HUDEP-2 (cell line): ENCODE measurements around the gene SLC2A1.
A peak's percentile ranks its signal among the peaks of the same experiment; 100 is the strongest.
"Not testable (repeated sequence)": the region's sequence is repeated elsewhere in the genome, so short reads cannot be mapped to it uniquely, and the experiment has no call there.

ENCODE experiments used
- DNase-seq, 76 experiments: peaks; one replicate each; lab custom pipeline; 2025; ENCODE audit not compliant: unreplicated experiment in 76 of 76; lab: John Stamatoyannopoulos, UW

The SLC2A1 gene

GRCh38 chr1:42914092-42914627 is 44.5 kb downstream of the SLC2A1 start:
- peak in 3 of 76 experiments; percentile 6 to 30 (median 8) for DNase-seq

- DNase-seq = peak in 60 of 76 experiments; percentile 10 to 84 (median 56)
These were observed 45.1 kb downstream of the SLC2A1 start for GRCh38 chr1:42913426-42914091.

- DNase-seq = no peak
These were observed 47.7 kb downstream of the SLC2A1 start for GRCh38 chr1:42910985-42911384.

GRCh38 chr1:42908046-42908445 is 50.6 kb downstream of the SLC2A1 start:
- no peak for DNase-seq

- no peak for DNase-seq
These were observed 54.2 kb downstream of the SLC2A1 start for GRCh38 chr1:42904434-42904833.

GRCh38 chr1:42899960-42900359 is 58.7 kb downstream of the SLC2A1 start:
- DNase-seq = not testable (repeated sequence)

- DNase-seq = no peak
These were observed 67.1 kb downstream of the SLC2A1 start for GRCh38 chr1:42891465-42892138.

GRCh38 chr1:42889264-42889663 is 69.4 kb downstream of the SLC2A1 start:
- DNase-seq = no peak

- no peak for DNase-seq
These were observed 70.5 kb downstream of the SLC2A1 start for GRCh38 chr1:42888013-42888633.

- no peak for DNase-seq
These were observed 71.3 kb downstream of the SLC2A1 start for GRCh38 chr1:42887366-42887765.

- DNase-seq = no peak
These were observed 71.9 kb downstream of the SLC2A1 start for GRCh38 chr1:42886800-42887199.

GRCh38 chr1:42886046-42886739 is 72.5 kb downstream of the SLC2A1 start:
- no peak for DNase-seq

GRCh38 chr1:42880384-42880783 is 78.3 kb downstream of the SLC2A1 start:
- no peak for DNase-seq

- DNase-seq = no peak
These were observed 81.3 kb downstream of the SLC2A1 start for GRCh38 chr1:42877380-42877779.

GRCh38 chr1:42876009-42876408 is 82.7 kb downstream of the SLC2A1 start:
- DNase-seq = no peak
